Suprapubic skin (tissue), 4 donors: ENCODE measurements around the gene PHOX2B. TPM values are rescaled to one million over a fixed set of nuclear protein-coding genes. Genes with fewer than 3 reads are reported as not detected.

Source experiments
- DNase-seq, 2 donors: peaks; one replicate each; pipeline ENCODE4 v3.0.0-alpha.2; 2019; ENCODE audit warnings: low spot score in 2 of 2
- H3K27ac ChIP-seq: fragments of 200-600 bp; sonication (generic); one replicate; pipeline ENCODE4 v1.5.1; 2019
- H3K27me3 ChIP-seq: fragments of 200-600 bp; sonication (generic); one replicate; pipeline ENCODE4 v1.5.1; 2019
- H3K36me3 ChIP-seq: fragments of 200-600 bp; sonication (generic); one replicate; pipeline ENCODE4 v1.5.1; 2019
- H3K4me1 ChIP-seq: fragments of 200-600 bp; sonication (generic); one replicate; pipeline ENCODE4 v1.5.1; 2019
- H3K4me3 ChIP-seq: fragments of 200-600 bp; sonication (generic); one replicate; pipeline ENCODE4 v1.5.1; 2019; ENCODE audit warnings: mild to moderate bottlenecking
- H3K9me3 ChIP-seq: fragments of 200-600 bp; sonication (generic); one replicate; pipeline ENCODE4 v1.5.1; 2019
- CTCF ChIP-seq, 2 donors: fragments of 200-600 bp in 1 of 2; fragments of 450-650 bp in 1 of 2; sonication (generic) in 1 of 2; IDR thresholded peaks; one replicate each; pipeline ENCODE4 v1.5.1; 2016 to 2019; ENCODE audit warnings: antibody characterized with exemption in 2 of 2, mild to moderate bottlenecking in 1 of 2, moderate library complexity in 1 of 2
- EP300 ChIP-seq: sonication (generic); formaldehyde crosslinking; IDR thresholded peaks from one replicate; pipeline ENCODE4 v1.6.1; 2017; ENCODE audit warnings: antibody characterized with exemption
- POLR2A ChIP-seq, 2 donors: fragments of 450-650 bp; IDR thresholded peaks; one replicate each; pipeline ENCODE4 v1.6.1; 2017; ENCODE audit warnings: antibody characterized with exemption in 2 of 2, mild to moderate bottlenecking in 2 of 2, moderate library complexity in 2 of 2
- POLR2AphosphoS5 ChIP-seq, 3 donors: sonication (generic); formaldehyde crosslinking; IDR thresholded peaks; one replicate each; pipeline ENCODE4 v1.6.1; 2017; ENCODE audit warnings: antibody characterized with exemption in 3 of 3
- WGBS: methylation state at CpG from one replicate; pipeline ENCODE4 v1.1.5; 2018; 5-methylcytosine and 5-hydroxymethylcytosine counted together
- total RNA-seq, 4 donors: library from RNA; depleted of rRNA; stranded (reverse); fragments of >200 nt; gene quantifications; one replicate each; pipeline ENCODE4 v1.1.0, GENCODE V29; 2016

Gene PHOX2B
- not detected for total RNA-seq

- 9% methylated on average over 15 of the region's 15 CpGs for WGBS
- no peak within 1 kb of the TSS for H3K27ac ChIP-seq
- H3K36me3 ChIP-seq, result no peaks in the 10 kb centered on the region
- no peak for DNase-seq
- no peak for TF ChIP-seq POLR2A (IDR thresholded peaks at IDR 0.05)
- peaks cover 23% of the 10 kb centered on the region for H3K4me1 ChIP-seq
- no peak within 1 kb of the TSS for H3K4me3 ChIP-seq
- no peaks in the 10 kb centered on the region for H3K9me3 ChIP-seq
- peaks cover 96% of the 10 kb centered on the region for H3K27me3 ChIP-seq
These were observed at the start of gene PHOX2B for GRCh38 chr4:41748571-41749475. Gene PHOX2B (minus strand): TSS chr4:41748725. CDS start chr4:41748610, 115 bp downstream.

GRCh38 chr4:41797260-41797659 lies 48.7 kb upstream of the PHOX2B start:
- Histone ChIP-seq H3K4me1 (no peaks in the 10 kb centered on the region), H3K4me3 (no peak overlapping the region), H3K9me3 (no peaks in the 10 kb centered on the region), H3K27ac (no peak overlapping the region), H3K27me3 (peaks cover 31% of the 10 kb centered on the region), H3K36me3 (no peaks in the 10 kb centered on the region)
- TF ChIP-seq EP300 (no peak), POLR2AphosphoS5 (IDR thresholded peaks at IDR 0.05) (no peak), POLR2A (IDR thresholded peaks at IDR 0.05) (no peak), CTCF (IDR thresholded peaks at IDR 0.05) (no peak)
- 46% methylated on average over 2 of the region's 2 CpGs for WGBS
- DNase-seq, result no peak

GRCh38 chr4:41796545-41797210 lies 48.2 kb upstream of the PHOX2B start:
- no peak for TF ChIP-seq POLR2A (IDR thresholded peaks at IDR 0.05)
- TF ChIP-seq EP300, result no peak
- TF ChIP-seq CTCF (IDR thresholded peaks at IDR 0.05), result no peak
- TF ChIP-seq POLR2AphosphoS5 (IDR thresholded peaks at IDR 0.05), result no peak
- WGBS, result 22% methylated on average over 8 of the region's 8 CpGs
- peaks cover 34% of the 10 kb centered on the region for H3K27me3 ChIP-seq
- no peak overlapping the region for H3K4me3 ChIP-seq
- no peaks in the 10 kb centered on the region for H3K36me3 ChIP-seq
- DNase-seq, result no peak
- no peaks in the 10 kb centered on the region for H3K9me3 ChIP-seq
- H3K4me1 ChIP-seq, result no peaks in the 10 kb centered on the region
- no peak overlapping the region for H3K27ac ChIP-seq

- no peak overlapping the region for H3K4me3 ChIP-seq
- no peaks in the 10 kb centered on the region for H3K36me3 ChIP-seq
- H3K27ac ChIP-seq, result no peak overlapping the region
- H3K9me3 ChIP-seq, result no peaks in the 10 kb centered on the region
- peaks cover 33% of the 10 kb centered on the region for H3K27me3 ChIP-seq
- no peaks in the 10 kb centered on the region for H3K4me1 ChIP-seq
- WGBS, result 46% methylated on average over 2 of the region's 2 CpGs
- DNase-seq, result no peak
- no peak for TF ChIP-seq POLR2A (IDR thresholded peaks at IDR 0.05)
- TF ChIP-seq POLR2AphosphoS5 (IDR thresholded peaks at IDR 0.05), result no peak
- no peak for TF ChIP-seq EP300
- TF ChIP-seq CTCF (IDR thresholded peaks at IDR 0.05), result no peak
These were observed 47.4 kb upstream of the PHOX2B start for GRCh38 chr4:41795796-41796385.

GRCh38 chr4:41792166-41792565 lies 43.6 kb upstream of the PHOX2B start:
- WGBS, result 48% methylated on average over 3 of the region's 3 CpGs
- no peak for TF ChIP-seq EP300
- no peak overlapping the region for H3K4me3 ChIP-seq

GRCh38 chr4:41791557-41791956 lies 43.0 kb upstream of the PHOX2B start:
- Histone ChIP-seq H3K27me3 (peaks cover 27% of the 10 kb centered on the region), H3K9me3 (no peaks in the 10 kb centered on the region), H3K4me1 (no peaks in the 10 kb centered on the region), H3K27ac (no peak overlapping the region), H3K36me3 (no peaks in the 10 kb centered on the region), H3K4me3 (no peak overlapping the region)
- WGBS, result 74% methylated on average over 2 of the region's 2 CpGs
- DNase-seq, result no peak
- TF ChIP-seq CTCF (IDR thresholded peaks at IDR 0.05) (no peak), POLR2AphosphoS5 (IDR thresholded peaks at IDR 0.05) (no peak), POLR2A (IDR thresholded peaks at IDR 0.05) (no peak), EP300 (no peak)

More at GRCh38 chr4:41792166-41792565, 43.6 kb upstream of the PHOX2B start:
- no peaks in the 10 kb centered on the region for H3K36me3 ChIP-seq
- H3K9me3 ChIP-seq, result no peaks in the 10 kb centered on the region
- DNase-seq, result no peak
- no peaks in the 10 kb centered on the region for H3K4me1 ChIP-seq
- no peak overlapping the region for H3K27ac ChIP-seq
- H3K27me3 ChIP-seq, result peaks cover 27% of the 10 kb centered on the region
